CD4-positive, alpha-beta T cell treated with Interleukin-4 for 4 hours (primary cell): ENCODE data around the gene NUAK1.

Source experiments
- DNase-seq: peaks from one replicate; pipeline ENCODE4 v3.0.0-alpha.2; 2020

The NUAK1 gene

GRCh38 chr12:106080791-106081170 lies 58.0 kb downstream of the NUAK1 start:
- DNase-seq = no peak

- no peak for DNase-seq
Observed at GRCh38 chr12:106080041-106080790, 58.5 kb downstream of the NUAK1 start.

GRCh38 chr12:106079148-106079738 lies 59.5 kb downstream of the NUAK1 start:
- DNase-seq = no peak

GRCh38 chr12:106078358-106079010 lies 60.3 kb downstream of the NUAK1 start:
- no peak for DNase-seq

GRCh38 chr12:106074706-106075392 lies 63.9 kb downstream of the NUAK1 start:
- DNase-seq = no peak

DNA sequence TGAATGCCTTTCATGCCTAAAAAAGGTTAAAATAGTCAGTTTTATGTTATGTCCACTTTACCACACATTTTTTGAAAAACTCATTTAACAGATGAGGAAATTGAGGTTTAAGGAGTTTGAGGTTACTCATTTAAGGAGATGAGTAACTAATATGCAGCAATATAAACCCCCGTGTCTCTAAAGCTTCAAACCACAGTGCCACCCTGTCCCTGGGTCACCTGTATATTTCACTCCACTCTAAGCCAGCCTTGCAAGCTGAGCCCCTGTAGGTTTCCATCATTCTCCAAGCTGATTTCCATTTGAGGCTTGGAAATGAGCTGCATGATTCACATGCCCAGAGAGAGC lies 64.4 kb downstream of the NUAK1 start:
- no peak for DNase-seq

DNA sequence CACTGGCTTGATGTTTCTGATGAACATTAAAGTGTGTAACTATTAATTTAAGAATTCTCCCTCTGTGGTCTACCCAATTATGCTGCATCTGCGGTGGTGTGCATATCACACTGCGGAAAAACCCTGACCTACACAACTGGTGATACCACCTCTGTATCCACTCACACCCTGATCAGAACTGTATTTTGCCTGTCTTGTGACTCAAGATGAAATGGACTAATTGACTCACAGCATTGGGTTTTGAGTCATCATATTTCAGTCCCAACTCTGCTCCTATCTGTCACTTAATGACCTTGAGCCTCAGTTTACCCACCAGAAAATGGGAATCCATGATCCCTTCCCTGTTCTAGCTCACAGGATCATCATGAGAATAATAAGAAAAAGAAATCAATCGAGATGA lies 65.6 kb downstream of the NUAK1 start:
- DNase-seq = no peak

GRCh38 chr12:106072751-106073150 lies 66.0 kb downstream of the NUAK1 start:
- DNase-seq = no peak

DNA sequence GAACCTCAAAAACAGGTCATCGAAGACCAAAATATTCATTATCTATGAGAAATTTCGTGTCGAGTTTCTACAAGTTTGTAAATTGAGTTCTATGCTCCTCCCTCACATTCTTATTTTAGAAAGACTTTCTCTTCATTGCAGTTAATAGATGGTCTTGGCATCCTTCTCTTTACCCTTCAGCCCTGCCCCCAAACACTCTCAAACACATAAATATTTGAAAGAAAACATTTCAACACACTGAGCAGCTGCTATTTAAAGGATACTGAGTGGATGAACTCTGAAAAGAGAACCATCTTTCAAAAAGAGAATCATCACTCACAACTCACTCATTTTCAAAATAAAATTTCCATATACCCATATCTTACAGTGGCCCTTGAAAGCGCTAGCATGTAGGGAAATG lies 67.1 kb downstream of the NUAK1 start:
- DNase-seq = no peak

- DNase-seq = no peak
Observed at GRCh38 chr12:106070611-106071010, 68.1 kb downstream of the NUAK1 start.

DNA sequence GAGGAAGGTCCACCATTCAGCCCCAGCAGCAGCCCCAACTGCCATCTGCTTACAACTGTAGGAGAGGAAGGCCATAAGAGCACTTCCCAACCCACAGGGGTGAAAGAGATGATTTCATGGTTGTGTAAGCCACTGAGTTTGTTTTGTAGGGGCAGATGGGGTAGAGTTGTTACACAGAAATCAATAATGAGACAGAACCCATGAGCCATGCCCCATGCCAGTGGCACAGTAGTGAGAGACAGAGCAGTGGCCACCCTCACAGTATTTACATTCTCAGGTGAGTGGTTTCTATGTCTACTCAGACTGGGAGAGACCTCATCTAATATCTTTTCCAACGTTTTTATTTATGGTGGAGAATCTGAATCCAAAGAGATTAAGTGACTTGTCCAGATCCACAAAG lies 68.6 kb downstream of the NUAK1 start:
- no peak for DNase-seq

DNA sequence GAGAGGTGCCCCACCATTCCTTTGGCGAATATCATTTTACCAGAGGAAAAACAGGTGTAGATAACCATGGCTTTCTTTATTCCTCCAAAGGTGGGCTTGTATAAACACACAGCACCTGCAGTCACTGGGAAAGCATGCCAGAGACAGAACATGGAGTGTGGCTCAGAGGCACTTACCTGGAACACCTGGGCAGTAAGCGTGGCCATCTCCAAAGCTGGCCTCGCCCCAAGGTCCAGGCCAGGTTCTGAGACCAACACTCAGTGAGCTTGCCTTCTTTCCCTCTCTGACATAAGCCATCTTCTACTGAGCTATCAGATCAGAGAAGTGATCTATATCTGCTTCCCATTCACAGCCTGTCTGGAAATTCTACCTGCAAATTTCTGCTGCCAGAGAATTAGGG lies 70.5 kb downstream of the NUAK1 start:
- no peak for DNase-seq

DNA sequence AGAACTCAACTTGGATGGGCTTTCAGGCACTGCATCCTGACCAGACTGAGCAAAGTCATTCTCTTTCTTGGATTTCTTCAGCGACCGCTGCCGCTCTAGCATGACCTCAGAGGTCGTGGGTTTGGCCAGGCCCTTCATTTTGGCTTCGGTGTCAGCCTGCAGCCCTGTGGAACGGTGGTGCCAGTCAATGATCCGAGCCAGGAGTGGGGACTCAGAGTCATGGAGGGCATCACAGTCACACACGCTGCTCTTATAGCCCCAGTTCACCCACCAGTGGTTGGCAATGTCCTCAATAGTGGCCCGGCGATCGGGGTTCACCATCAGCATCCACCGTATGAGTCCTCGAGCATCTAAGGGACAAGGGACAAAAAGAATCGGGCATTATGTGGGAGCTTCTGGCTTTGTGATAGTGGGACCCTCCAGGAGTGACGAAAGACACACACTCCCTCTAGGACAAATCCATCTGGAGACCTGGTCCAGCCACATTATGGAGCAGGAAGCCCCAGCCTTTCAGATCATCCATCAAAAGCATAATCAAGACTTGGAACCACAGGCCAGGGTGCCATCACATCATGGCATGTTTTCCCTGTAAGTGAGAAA lies 71.0 kb downstream of the NUAK1 start:
- DNase-seq = no peak

- no peak for DNase-seq
Observed at GRCh38 chr12:106066726-106067325, 71.9 kb downstream of the NUAK1 start.

- DNase-seq = no peak
Observed at GRCh38 chr12:106066051-106066705, 72.6 kb downstream of the NUAK1 start.

DNA sequence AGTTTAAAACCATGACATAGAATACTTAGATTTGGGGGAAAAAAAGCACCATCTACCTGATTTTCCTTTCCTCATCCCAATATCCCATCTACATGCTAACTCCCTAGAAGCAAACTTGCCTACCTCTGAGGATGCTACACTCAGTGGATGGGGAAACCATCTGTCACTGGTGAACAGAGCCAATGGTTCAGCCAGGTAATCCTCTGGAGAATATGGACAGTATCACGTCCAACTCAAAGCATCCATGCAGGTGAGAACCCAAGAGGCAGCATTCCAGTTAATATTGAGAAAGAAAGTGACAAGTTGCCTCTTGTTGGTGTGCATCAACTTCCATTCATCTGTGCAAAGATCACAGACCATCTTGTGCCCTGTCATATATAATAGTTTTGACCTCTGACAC lies 73.2 kb downstream of the NUAK1 start:
- DNase-seq = no peak

- no peak for DNase-seq
Observed at GRCh38 chr12:106064721-106065021, 74.1 kb downstream of the NUAK1 start.

DNA sequence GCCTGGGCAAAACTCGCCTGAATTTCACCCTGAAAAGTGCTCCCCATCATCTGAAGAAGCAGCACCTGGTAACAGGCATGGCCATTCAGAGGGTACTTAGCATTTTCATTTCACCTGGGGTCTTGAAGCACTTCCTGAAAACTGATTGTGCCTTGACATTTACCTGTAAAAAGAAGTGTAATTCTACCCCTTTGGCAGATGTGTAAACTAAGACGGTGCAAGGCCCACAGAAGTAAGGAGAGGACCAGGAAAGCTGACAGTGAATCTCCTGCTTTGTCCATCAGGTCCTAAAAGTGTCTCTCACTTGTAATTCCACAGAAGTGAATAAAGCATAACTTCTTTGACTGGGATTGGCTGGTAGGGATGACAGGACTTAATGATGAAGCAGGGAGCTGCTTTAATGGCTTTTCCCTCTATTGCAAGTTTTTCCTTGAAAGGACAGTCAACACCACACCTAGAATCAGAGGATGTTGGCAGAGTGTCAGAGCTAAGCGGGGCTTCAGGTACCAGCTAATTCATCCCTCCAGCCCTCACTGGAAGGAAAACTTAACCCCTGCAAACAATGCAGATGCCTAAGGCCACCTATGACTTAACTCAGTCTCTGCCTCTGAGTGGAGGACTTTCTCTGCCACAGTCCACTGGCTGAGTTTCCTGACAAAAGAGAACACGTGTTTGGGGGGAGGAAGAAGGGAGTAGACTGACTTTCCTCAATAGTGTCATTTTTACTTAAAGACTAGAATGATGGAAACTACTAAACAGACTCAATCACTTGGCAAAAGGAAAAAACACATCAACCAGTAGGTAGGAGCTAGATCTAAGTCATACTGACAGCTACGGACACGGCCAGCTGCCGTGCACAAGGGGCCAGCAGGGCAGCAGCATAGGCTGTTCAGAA lies 74.7 kb downstream of the NUAK1 start:
- no peak for DNase-seq

DNA sequence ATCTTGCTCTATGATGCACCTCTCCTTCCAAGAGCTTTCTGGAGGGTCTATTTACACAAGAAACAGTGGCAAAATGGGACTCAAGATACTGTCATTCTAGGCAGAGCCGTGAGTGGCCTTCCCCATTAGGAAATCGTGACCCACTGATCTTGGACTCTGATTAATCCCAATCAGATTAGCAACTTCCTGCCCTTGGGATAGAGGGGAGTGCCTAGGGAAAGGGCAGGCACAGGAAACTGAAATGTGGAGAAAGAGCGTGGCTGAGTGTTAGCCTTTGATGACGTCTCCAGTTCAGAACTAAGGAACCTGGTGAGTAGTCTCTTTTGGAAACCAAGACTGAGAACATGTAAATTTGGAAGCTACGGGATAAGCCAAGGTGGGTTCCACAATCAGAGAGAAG lies 76.1 kb downstream of the NUAK1 start:
- DNase-seq = no peak

DNA sequence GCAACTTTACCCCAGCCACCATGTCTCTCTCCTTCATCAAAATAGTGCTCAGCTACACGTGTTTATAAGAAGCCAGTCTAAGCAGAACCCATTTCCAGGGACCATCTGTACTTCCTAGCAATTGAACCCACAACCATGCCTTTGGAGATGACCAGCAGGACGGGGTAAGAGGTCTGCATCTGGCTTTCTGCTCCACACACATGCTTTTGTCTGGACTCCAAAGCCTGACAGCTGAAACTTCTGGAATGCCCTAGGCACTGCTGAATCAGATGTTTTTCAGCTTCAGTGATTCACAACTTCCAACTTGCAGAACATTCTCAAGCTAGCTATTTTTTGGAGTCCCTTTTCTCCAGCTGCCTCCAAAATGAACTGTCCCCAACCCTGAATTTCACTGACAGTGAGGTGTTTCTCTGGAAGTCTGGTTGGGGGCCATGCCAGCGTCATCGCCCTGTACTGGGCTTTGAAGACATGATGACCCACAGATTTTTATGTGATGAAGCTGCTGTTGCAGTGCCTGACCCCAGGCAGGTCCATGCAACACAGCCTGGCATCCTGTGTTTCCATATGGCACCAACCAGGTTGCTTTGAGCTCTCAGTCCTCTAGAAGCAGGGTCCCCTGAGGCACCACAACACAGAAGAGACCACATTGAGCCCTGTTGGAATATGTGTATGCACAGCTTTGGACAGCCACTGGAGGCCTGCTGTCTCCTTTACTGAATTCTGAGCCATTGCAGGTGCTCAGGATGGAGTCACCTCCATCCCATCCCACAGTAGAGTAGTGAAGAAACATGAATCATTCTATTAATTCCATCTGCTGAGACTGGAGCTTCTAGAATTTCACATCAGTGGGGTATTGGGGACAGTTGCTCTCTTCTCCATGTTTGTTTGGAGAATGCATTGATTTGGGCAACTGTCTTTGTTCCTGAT lies 80.2 kb downstream of the NUAK1 start:
- no peak for DNase-seq

DNA sequence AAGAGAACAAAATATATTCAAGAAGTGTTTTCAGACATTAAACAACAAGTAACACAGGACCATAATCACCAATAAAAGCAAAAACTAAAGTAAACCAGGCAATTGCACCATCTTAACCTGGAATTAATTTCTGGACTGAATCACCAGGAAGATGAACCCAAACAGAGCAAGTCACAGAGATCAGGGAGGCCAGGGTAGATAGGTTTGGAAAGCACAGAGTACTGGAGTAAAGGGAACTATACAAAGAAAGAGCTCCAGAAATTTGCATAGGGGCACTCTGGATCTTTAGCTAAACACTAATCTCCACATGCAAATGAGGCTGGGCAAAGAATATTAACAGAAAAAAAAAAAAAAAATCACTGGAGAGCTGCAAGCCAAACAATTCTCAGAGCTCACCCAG lies 84.7 kb downstream of the NUAK1 start:
- no peak for DNase-seq
